A549 (cell line): Measurements from ENCODE around the gene ZBTB22.

Source experiments
- BHLHE40 ChIP-seq: IDR thresholded peaks from 2 replicates; pipeline ENCODE4 v1.6.1; 2012; ENCODE audit warnings: low read depth, low read length, inconsistent platforms
- CHD2 ChIP-seq: fragments of 150-350 bp; IDR thresholded peaks from 2 replicates; pipeline ENCODE4 v1.6.1; 2014; ENCODE audit warnings: low read length; ENCODE audit not compliant: partially characterized antibody
- NR3C1 ChIP-seq: fragments of >200 bp; sonication (Bioruptor Twin); formaldehyde crosslinking; IDR thresholded peaks from 3 replicates; pipeline ENCODE4 v1.6.1; 2017
- PHF8 ChIP-seq: fragments of 200-600 bp; sonication (generic); IDR thresholded peaks from 2 replicates; pipeline ENCODE4 v1.6.1; 2016; ENCODE audit warnings: low read depth, mild to moderate bottlenecking, antibody characterized with exemption, moderate library complexity, borderline replicate concordance
- TF ChIP-seq, protein P1 (sequence below): fragments of >200 bp; sonication (Bioruptor Twin); formaldehyde crosslinking; IDR thresholded peaks from 3 replicates; pipeline ENCODE4 v1.5.1; 2016

DNA sequence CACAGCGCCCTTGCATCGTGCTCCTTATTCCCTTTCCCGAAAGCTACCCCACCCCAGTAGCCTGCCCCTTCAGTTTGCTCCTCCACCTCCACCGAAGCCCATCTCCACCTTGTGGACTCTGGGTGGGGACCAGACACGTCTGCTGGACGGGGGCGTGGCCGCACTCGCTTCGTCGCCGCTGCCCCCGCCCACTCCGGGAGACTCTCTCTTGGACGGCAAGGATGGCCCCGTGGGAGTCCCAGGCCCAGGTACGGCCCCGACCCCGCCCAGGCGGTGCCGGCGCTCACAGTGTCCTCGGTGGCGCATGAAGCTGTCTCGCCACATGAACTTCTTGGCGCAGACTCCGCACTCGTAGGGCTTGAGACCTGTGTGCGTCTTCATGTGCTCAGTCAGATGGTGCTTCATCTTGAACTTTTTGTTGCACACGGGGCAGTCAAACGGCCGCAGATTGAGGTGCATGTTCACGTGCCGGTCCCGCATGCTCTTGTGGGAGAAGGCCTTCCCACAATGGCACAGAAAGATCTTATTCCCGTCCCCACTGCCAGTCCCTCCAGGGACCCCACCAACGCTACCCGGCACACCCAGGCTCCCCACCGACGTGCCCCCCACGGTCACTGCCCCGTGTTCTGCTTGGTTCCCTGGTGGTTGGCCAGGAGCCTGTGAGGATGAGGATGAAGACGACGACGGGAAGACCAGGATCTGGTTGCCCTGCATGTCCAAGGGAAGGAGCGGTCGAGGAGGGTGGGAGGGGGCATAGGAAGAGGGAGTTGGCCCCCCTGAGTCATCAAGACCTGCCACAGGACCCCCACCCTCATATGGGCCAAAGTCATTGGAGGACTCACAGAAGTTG is 2.4 kb downstream of the ZBTB22 start:
- TF ChIP-seq, protein P1, sequence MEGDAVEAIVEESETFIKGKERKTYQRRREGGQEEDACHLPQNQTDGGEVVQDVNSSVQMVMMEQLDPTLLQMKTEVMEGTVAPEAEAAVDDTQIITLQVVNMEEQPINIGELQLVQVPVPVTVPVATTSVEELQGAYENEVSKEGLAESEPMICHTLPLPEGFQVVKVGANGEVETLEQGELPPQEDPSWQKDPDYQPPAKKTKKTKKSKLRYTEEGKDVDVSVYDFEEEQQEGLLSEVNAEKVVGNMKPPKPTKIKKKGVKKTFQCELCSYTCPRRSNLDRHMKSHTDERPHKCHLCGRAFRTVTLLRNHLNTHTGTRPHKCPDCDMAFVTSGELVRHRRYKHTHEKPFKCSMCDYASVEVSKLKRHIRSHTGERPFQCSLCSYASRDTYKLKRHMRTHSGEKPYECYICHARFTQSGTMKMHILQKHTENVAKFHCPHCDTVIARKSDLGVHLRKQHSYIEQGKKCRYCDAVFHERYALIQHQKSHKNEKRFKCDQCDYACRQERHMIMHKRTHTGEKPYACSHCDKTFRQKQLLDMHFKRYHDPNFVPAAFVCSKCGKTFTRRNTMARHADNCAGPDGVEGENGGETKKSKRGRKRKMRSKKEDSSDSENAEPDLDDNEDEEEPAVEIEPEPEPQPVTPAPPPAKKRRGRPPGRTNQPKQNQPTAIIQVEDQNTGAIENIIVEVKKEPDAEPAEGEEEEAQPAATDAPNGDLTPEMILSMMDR: no peak
- no peak for TF ChIP-seq CHD2
- no peak for TF ChIP-seq BHLHE40
- no peak for TF ChIP-seq NR3C1
- no peak for TF ChIP-seq PHF8
